22Rv1 (cell line): ENCODE measurements around the gene DZIP3.

Experiments used
- H3K27ac ChIP-seq: fragments of 450-650 bp; 2 replicates; pipeline ENCODE4 v1.5.1; 2017
- CTCF ChIP-seq: fragments of 450-650 bp; IDR thresholded peaks from 2 replicates; pipeline ENCODE4 v1.5.1; 2017; ENCODE audit warnings: mild to moderate bottlenecking
- ZFX ChIP-seq: fragments of 450-650 bp; IDR thresholded peaks from 2 replicates; pipeline ENCODE4 v1.6.1; 2017; ENCODE audit warnings: antibody characterized with exemption, borderline replicate concordance

Gene DZIP3

GRCh38 chr3:108578064-108578463 is 11.5 kb upstream of the DZIP3 start:
- TF ChIP-seq CTCF (no peak), ZFX (no peak)
- no peak overlapping the region for H3K27ac ChIP-seq

GRCh38 chr3:108588601-108589000 is 921 bp upstream of the DZIP3 start:
- peak overlapping the region; percentile 86 for H3K27ac ChIP-seq
- TF ChIP-seq ZFX (no peak), CTCF (no peak)

GRCh38 chr3:108589998-108590323 is 439 bp downstream of the DZIP3 start:
- peak overlapping the region; percentile 86 for H3K27ac ChIP-seq
- TF ChIP-seq CTCF, result no peak; the same call in 1 of the 2 replicates

GRCh38 chr3:108590460-108590859 is 938 bp downstream of the DZIP3 start:
- H3K27ac ChIP-seq, result peak overlapping the region; percentile 86; the same call in 1 of the 2 replicates

GRCh38 chr3:108595321-108595720 is 5.8 kb downstream of the DZIP3 start:
- TF ChIP-seq CTCF, result no peak
- no peak for TF ChIP-seq ZFX
- no peak overlapping the region for H3K27ac ChIP-seq

More at GRCh38 chr3:108590460-108590859, 938 bp downstream of the DZIP3 start:
- TF ChIP-seq ZFX (no peak), CTCF (no peak)

- no peak for TF ChIP-seq ZFX
- TF ChIP-seq CTCF, result no peak
- H3K27ac ChIP-seq, result no peak overlapping the region
Observed at GRCh38 chr3:108598375-108598774, 8.9 kb downstream of the DZIP3 start.

- TF ChIP-seq CTCF, result no peak
- TF ChIP-seq ZFX, result no peak
- H3K27ac ChIP-seq, result no peak overlapping the region
Observed at GRCh38 chr3:108599677-108600409, 10.3 kb downstream of the DZIP3 start.
